Activated naive CD4-positive, alpha-beta T cell treated with anti-CD3 and anti-CD28 coated beads, Interleukin-2, amount 10 ng/mL, durations not matched to agents 5 hours and 36 hours (primary cell): ENCODE measurements around the gene ROPN1B. TPM values are rescaled to one million over a fixed set of nuclear protein-coding genes. Genes with fewer than 3 reads are reported as not detected.

Experiments used
- total RNA-seq, 2 experiments: library from RNA; stranded (reverse); gene quantifications; one replicate each; pipeline ENCODE4 v1.2.3, GENCODE V29; 2021

Gene ROPN1B
- not detected for total RNA-seq

GRCh38 chr3:125968701-125969592 lies at the start of gene ROPN1B:
Gene ROPN1B, plus strand, starts transcription at chr3:125969178. Its CDS starts 2,877 bp downstream, at chr3:125972055.

Other genes starting within 250 kb of the ROPN1B start
- gene SLC41A3, start 114.9 kb downstream of the ROPN1B start, total RNA-seq = 10 to 100 TPM; 34.8 to 35.6 TPM
- gene ALDH1L1, start 211.4 kb downstream of the ROPN1B start, total RNA-seq = not detected